NCI-H2196 (cell line): ENCODE data around the gene NTNG1.

ENCODE experiments used
- DNase-seq: peaks from one replicate; lab custom pipeline; 2025; ENCODE audit not compliant: unreplicated experiment; lab: John Stamatoyannopoulos, UW

The NTNG1 gene

GRCh38 chr1:107443860-107444259 is 303.0 kb downstream of the NTNG1 start:
- no peak for DNase-seq

- no peak for DNase-seq
These were observed 303.5 kb downstream of the NTNG1 start for GRCh38 chr1:107444302-107444701.

- DNase-seq, result no peak
These were observed 308.5 kb downstream of the NTNG1 start for GRCh38 chr1:107449326-107449725.

DNA sequence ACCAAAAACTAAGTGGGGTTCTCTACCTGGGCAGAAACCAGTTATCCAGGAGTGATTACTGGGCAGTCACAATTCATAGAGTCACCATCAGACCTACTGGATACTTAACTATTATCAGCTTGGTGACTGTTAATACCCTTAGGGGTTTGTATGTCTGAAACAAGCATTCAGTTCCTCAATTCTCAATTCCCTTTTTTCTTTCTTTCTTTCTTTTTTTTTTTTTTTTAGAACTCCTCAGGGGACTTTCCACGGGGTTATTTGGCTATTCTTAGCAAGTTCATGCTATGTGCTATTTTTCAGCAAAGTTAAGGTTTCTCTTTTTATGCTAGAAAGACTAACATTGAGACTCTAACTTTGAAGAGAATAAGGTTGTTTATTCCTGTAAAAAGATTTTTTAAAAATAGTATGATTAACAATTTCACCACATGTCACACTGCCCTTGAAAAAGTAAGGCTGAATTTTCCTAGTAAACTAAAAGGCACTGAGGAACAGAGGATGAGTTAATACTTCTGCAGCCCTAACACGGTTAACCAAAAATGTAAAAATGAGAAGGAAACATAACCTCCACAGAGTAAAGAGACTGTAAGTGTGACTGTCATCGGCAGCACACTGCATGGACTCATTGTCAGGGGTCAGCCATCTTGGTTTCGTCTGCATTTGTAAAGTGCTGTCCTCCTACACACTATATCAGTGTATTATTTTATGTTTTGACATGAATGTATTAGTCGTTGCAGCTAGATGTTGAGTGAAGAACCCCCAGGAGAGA is 310.2 kb downstream of the NTNG1 start:
- DNase-seq, result no peak

DNA sequence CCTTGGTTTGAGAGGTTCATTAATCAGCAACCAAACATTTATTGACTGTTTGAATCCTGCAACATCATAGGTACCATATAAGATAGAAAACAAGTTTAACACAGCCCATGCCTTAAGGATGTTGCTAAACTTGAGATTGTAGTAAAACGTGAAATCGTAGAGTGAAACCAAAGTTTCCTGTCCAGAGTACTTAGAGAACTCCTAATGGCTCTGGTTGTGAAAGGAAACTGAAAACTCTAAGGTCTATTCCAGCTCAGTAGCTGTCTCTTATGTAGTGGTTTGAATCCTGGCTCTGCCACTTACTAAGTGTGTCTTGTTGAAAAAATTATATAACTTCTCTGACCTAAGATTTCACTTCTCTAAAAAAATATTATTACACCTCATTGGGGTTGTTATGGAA is 310.9 kb downstream of the NTNG1 start:
- DNase-seq, result no peak

DNA sequence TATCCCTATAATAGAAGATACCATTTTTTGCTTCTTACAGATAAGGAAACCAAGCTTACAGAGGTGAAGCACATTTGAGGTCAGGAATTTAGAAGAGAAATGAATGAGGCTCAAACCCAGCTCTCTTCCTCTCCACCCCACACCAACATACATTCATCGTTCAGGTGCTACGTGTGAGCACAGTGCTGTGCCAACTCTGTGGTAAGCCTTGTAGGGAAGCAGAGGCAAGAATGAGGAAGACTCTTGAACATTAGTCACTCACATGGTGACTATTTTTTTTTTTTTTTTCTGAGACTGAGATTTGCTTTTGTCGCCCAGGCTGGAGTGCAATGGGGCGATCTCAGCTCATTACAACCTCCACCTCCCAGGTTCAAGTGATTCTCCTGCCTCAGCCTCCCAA is 314.0 kb downstream of the NTNG1 start:
- no peak for DNase-seq

DNA sequence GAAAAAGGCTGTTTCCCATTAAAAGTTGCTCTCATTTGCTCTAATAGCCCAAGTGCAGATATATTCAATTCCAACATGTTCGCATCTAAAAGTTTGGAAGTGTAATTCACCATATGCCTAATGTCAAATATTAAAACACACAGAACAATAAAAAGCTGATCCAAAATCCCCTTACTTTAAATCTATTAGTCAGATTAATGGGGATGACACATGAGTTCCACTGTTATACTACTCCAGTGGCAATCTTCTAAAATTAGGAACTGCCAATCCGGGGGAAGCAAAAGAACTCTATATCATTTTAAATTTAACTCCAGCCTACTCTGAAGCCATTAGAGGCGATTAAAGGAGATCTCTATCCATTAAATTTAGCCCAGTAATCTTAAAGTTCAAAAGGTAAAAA is 317.1 kb downstream of the NTNG1 start:
- no peak for DNase-seq

GRCh38 chr1:107459204-107459904 is 318.5 kb downstream of the NTNG1 start:
- DNase-seq, result no peak

DNA sequence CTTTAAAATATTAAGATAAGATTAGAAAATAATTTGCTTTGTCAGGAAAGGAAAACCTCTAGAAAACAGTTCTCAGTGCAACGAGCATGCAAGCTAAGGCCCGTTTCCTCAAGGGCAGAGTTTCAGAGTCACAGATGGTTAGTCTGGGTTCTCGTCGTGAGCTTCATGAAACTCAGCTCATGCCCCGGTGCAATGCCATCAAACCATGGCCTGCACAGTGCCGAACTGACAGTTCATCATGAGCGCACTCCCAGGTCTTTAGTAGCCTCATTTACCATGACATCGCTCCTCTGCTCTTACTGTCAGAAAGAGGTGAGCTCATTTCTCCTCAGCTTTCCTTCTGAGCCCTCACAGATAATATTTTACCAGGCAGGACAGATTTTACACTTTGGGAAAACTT is 319.2 kb downstream of the NTNG1 start:
- no peak for DNase-seq

DNA sequence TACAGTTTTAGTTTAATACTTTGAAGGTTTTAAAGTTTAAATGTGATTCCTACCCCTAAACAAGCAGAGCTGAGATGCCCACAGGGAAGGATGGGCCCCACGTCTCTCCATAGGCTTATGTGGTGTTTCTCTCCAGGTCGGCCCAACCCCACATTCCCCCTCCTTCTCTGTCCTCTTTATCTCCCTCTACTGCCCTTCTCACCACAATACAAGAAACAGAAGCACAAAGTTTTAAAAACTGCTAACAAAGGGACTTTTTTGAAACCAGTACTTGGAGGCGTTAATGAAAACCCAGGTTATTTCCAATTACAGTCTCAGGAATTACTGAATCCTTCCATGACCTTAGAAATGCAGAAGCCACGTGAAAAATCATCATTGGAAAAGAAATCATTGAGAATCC is 324.0 kb downstream of the NTNG1 start:
- no peak for DNase-seq

- DNase-seq, result no peak
These were observed 326.4 kb downstream of the NTNG1 start for GRCh38 chr1:107467286-107467685.

- no peak for DNase-seq
These were observed 327.0 kb downstream of the NTNG1 start for GRCh38 chr1:107467811-107468210.

DNA sequence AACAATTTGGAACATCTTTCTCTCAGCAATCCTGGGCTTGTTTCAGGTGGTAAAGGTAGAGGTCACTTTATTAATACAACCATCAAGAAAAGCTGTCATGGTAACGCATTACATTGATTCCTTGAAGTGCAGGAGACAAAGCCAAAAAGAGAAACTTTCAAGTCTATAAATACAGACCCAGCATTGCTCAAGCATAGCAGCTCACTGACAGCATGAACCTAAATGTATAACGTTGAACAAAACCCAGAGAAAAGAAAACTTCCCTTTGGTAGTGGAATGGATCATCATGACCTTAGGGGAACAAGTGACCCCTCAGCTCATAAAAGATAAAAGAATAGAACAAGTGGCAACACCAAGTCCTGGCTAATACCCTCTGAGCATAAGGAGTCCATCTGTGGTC is 332.2 kb downstream of the NTNG1 start:
- DNase-seq, result no peak

DNA sequence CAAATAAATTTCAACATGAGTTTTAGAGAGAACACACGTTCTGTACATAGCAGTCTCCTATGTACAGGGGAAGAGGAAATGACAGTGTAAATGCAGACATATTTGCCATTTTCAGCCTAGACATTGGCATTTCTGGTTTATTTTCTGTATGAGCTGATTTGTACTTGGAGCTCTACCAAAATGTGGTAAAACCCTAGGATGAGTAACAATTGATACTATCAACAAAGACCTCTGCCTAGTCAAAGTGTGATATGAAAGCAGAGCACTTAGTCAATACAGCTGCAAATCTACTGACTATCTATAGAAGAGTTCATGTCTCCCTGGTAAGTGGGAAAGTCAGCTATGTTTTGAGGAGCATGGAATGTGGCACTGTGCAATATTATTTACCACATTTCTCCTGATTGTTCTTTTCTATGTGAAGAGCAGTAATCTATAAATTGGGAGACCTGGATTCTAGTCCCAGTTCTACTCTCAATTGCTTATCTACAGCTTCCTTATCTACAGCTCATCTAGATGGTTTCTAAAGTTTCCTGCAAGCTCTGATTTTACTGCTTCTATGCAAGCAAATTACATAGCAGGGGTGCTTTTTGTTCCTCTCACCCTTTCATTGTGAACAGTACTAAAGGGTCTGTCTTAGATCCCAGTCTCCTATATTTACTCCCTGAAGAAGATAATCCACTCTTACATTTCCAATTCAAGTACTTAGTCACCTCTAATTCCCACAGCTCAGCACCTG is 334.2 kb downstream of the NTNG1 start:
- no peak for DNase-seq

DNA sequence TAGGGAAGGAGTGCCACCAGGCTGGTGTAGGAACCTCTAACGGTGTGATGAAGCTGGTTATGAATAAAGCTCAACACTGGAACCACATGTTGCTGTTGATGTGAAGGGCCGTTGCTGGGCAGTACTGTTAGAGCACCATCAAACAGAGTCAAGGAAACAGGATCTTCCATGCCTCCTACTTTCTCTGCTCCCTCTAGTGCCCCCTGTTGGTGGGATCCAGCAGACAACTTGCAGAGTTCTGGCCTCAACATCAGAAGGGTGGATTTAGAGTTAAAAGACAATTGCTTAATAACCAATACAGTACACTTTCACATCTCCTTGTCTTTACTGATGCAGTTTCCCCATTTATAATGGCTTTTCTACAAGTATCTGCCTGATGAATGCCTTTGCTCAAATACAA is 336.4 kb downstream of the NTNG1 start:
- DNase-seq, result no peak

DNA sequence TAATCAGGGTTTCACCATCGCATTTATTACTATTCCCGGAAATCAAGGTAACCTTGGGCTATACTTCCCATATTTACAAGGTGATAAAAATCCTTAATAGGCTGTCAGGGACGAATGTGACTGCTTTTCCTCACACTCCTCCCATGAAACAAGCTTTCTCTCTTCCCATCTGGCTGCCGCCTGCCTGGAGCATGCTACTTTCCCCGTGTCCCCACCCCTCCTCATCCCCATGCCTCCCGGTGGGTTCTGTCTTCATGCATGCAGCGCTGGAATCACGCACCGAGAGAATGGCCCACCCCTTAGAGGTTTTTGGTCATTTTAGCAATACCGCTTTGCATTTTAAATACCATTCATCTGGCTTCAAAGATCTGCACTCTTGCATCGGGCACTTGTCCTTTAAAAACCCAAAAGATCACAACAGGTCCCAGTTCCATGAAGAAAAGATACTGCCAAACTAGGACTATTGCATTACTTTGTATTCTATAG is 339.1 kb downstream of the NTNG1 start:
- no peak for DNase-seq

DNA sequence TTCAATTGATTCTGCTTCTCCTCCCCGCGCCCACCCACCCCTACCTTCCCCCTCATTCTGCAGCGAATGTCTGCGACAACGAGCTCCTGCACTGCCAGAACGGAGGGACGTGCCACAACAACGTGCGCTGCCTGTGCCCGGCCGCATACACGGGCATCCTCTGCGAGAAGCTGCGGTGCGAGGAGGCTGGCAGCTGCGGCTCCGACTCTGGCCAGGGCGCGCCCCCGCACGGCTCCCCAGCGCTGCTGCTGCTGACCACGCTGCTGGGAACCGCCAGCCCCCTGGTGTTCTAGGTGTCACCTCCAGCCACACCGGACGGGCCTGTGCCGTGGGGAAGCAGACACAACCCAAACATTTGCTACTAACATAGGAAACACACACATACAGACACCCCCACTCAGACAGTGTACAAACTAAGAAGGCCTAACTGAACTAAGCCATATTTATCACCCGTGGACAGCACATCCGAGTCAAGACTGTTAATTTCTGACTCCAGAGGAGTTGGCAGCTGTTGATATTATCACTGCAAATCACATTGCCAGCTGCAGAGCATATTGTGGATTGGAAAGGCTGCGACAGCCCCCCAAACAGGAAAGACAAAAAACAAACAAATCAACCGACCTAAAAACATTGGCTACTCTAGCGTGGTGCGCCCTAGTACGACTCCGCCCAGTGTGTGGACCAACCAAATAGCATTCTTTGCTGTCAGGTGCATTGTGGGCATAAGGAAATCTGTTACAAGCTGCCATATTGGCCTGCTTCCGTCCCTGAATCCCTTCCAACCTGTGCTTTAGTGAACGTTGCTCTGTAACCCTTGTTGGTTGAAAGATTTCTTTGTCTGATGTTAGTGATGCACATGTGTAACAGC is 339.9 kb downstream of the NTNG1 start:
- no peak for DNase-seq

- no peak for DNase-seq
These were observed 341.0 kb downstream of the NTNG1 start for GRCh38 chr1:107481756-107482384.

DNA sequence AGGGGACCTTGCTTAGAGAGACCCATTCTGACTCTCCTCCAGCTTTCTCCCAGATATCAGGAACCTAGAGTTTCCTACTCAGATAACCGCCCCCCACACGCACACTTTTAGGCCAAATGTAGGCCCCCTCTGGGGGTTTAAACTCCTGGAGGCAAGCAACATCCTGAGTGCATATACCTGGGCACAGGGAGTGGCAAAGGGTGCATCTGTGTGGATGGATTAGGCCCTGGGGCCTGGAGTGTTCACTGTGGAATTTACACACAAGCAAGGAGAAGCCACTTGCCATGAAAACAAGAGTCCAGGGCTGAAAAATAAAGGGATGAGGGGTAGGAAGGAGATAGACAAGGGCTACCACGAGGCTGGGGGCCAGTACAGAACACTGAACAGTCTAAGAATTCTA is 343.1 kb downstream of the NTNG1 start:
- DNase-seq, result no peak

GRCh38 chr1:107486349-107486748 is 345.5 kb downstream of the NTNG1 start:
- no peak for DNase-seq
